ENCODE measurements around the gene ZNF106.

The ZNF106 gene

DNA sequence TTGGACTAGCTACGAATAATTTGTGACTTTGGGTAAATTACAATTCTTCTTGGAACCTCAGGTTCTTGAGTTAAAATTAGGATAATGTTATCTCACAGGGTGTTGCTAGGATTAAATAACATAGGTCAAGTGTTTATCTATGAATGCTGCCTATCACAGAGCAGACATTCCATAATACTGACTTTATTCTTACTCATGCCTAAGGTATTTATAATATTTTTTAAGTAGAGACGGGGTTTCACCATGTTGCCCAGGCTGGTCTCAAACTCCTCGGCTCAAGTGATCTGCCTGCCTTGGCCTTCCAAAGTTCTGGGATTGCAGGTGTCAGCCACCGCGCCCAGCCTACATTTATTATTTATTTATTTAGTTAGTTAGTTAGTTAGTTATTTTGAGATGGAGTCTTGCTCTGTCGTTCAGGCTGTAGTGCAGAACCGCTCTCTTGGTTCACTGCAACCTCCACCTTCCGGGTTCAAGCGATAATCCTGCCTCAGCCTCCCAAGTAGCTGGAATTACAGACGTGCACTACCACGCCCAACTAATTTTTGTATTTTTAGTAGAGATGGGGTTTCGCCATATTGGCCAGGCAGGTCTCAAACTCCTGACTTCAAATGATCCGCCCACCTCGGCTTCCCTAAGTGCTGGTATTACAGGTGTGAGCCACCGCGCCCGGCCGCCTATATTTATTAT lies 741 bp upstream of the ZNF106 start:
- Histone ChIP-seq H3K18ac (ENCODE audit: low read length) (peak overlapping the region; percentile 81), H3K36me3 (ENCODE audit: control insufficient read depth, insufficient read depth, low read length) (no peaks in the 10 kb centered on the region), H2AK5ac (ENCODE audit: low read length) (no peak overlapping the region), H3K9ac (ENCODE audit: low read length) (peak overlapping the region; percentile 97), H2BK15ac (replicated peaks; ENCODE audit: low read depth) (no peak overlapping the region), H3K23ac (ENCODE audit: low read length) (no peak overlapping the region), H4K8ac (ENCODE audit: low read depth, low read length) (peak overlapping the region; percentile 97), H3K79me1 (ENCODE audit: low read length) (peaks cover 5% of the 10 kb centered on the region), H3K4me1 (ENCODE audit: control insufficient read depth, low read depth, low read length) (peaks cover 2% of the 10 kb centered on the region), H3K4me3 (ENCODE audit: low read length) (no peak overlapping the region), H3K4ac (ENCODE audit: low read depth, low read length) (peak overlapping the region; percentile 81), H3K27me3 (ENCODE audit: insufficient read depth, low read length, poor library complexity) (no peaks in the 10 kb centered on the region), H3K4me2 (ENCODE audit: low read length) (peak overlapping the region; percentile 98), H3K79me2 (ENCODE audit: control insufficient read depth, insufficient read depth, low read length) (peaks cover 7% of the 10 kb centered on the region), H3K56ac (ENCODE audit: low read length) (peak overlapping the region; percentile 99), H3K27ac (ENCODE audit: low read depth, low read length) (peak overlapping the region; percentile 86), H2BK5ac (ENCODE audit: low read length) (peak overlapping the region; percentile 96), H4K5ac (ENCODE audit: low read length) (peak overlapping the region; percentile 100), H2BK120ac (ENCODE audit: low read depth, low read length) (peak overlapping the region; percentile 48)
- no CpG with 5 or more reads among the region's 18 CpGs for WGBS (ENCODE audit: extremely low coverage, insufficient coverage, low lambda C conversion rate)
- peak; percentile 50 for DNase-seq

DNA sequence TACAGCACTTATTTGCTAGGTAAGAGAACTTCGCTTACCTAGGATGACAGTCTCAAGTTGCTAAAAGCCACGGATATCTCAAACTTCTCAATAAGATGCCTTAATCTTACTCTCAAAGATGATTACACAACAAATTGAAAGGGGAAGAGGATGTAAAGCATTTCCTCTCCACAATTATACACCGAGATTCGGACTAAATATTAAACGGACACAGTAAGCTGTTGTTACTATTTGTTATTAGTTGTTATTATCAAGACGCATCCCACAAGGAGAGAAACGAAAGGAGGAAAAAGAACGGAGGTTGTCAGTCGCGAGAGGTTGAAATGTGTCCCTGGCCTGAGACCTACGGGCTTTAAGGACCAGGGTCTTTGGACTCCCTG lies 660 bp downstream of the ZNF106 start:
- no peak overlapping the region for H2BK120ac ChIP-seq (ENCODE audit: low read depth, low read length)
- peak overlapping the region; percentile 74 for H3K27ac ChIP-seq (ENCODE audit: low read depth, low read length)
- no peaks in the 10 kb centered on the region for H3K36me3 ChIP-seq (ENCODE audit: control insufficient read depth, insufficient read depth, low read length)
- H3K27me3 ChIP-seq (ENCODE audit: insufficient read depth, low read length, poor library complexity), result no peaks in the 10 kb centered on the region
- H3K18ac ChIP-seq (ENCODE audit: low read length), result peak overlapping the region; percentile 42
- no peak for DNase-seq
- H3K56ac ChIP-seq (ENCODE audit: low read length), result peak overlapping the region; percentile 100
- H3K23ac ChIP-seq (ENCODE audit: low read length), result peak overlapping the region; percentile 89
- H3K4me3 ChIP-seq (ENCODE audit: low read length), result peak overlapping the region; percentile 84
- no peak overlapping the region for H2BK15ac ChIP-seq (replicated peaks; ENCODE audit: low read depth)
- peaks cover 3% of the 10 kb centered on the region for H3K79me2 ChIP-seq (ENCODE audit: control insufficient read depth, insufficient read depth, low read length)
- peaks cover 2% of the 10 kb centered on the region for H3K4me1 ChIP-seq (ENCODE audit: control insufficient read depth, low read depth, low read length)
- no peak overlapping the region for H4K5ac ChIP-seq (ENCODE audit: low read length)
- H3K4ac ChIP-seq (ENCODE audit: low read depth, low read length), result peak overlapping the region; percentile 20
- peak overlapping the region; percentile 74 for H3K4me2 ChIP-seq (ENCODE audit: low read length)
- no peak overlapping the region for H2BK5ac ChIP-seq (ENCODE audit: low read length)
- no CpG with 5 or more reads among the region's 11 CpGs for WGBS (ENCODE audit: extremely low coverage, insufficient coverage, low lambda C conversion rate)
- no peak overlapping the region for H2AK5ac ChIP-seq (ENCODE audit: low read length)
- H3K79me1 ChIP-seq (ENCODE audit: low read length), result peaks cover 5% of the 10 kb centered on the region
- H4K8ac ChIP-seq (ENCODE audit: low read depth, low read length), result no peak overlapping the region
- peak overlapping the region; percentile 97 for H3K9ac ChIP-seq (ENCODE audit: low read length)

DNA sequence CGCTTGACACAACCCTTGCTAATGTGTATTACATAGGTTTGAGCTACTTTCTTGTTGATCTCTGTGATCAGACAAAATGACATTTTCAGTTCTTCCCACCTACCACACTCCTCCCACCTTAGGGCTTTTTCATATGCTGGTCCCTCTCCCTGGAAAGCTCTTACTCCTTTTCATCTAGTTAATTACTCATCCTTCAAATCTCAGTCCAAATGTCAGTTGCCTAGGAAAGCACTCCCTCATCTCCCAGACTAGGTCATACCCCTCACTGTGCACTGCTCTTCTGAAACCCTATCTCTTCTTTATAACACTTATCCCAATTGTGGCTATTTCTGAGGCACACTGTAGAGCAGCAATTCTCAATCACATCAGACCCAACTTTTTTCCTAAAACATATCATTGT lies 7.3 kb downstream of the ZNF106 start:
- no peak overlapping the region for H2BK5ac ChIP-seq (ENCODE audit: low read length)

DNA sequence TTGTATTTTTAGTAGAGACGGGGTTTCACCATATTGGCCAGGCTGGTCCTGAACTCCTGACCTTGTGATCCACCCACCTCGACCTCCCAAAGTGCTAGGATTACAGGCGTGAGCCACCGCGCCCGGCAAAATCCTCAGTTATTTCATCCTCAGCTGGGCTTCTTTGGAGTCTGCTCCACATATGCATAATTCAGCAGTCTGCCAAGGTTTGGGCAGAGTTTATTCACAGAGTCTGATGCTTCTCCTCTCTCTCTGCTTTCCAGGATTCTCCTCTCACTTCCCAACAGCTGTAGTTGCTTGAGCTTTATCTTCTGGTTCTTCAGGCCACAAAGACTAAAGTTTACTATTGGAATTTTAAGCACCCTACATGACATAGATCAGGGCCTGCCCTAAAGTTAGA lies 8.2 kb downstream of the ZNF106 start:
- no peak overlapping the region for H2AK5ac ChIP-seq (ENCODE audit: low read length)
- no peak overlapping the region for H2BK15ac ChIP-seq (replicated peaks; ENCODE audit: low read depth)
- H3K36me3 ChIP-seq (ENCODE audit: control insufficient read depth, insufficient read depth, low read length), result no peaks in the 10 kb centered on the region
- no peak overlapping the region for H3K56ac ChIP-seq (ENCODE audit: low read length)
- no peaks in the 10 kb centered on the region for H3K27me3 ChIP-seq (ENCODE audit: insufficient read depth, low read length, poor library complexity)
- no peak overlapping the region for H2BK120ac ChIP-seq (ENCODE audit: low read depth, low read length)
- no peak overlapping the region for H3K4ac ChIP-seq (ENCODE audit: low read depth, low read length)
- no peak overlapping the region for H4K8ac ChIP-seq (ENCODE audit: low read depth, low read length)
- H2BK5ac ChIP-seq (ENCODE audit: low read length), result no peak overlapping the region
- no peak overlapping the region for H3K4me2 ChIP-seq (ENCODE audit: low read length)
- no peak overlapping the region for H4K5ac ChIP-seq (ENCODE audit: low read length)
- H3K9ac ChIP-seq (ENCODE audit: low read length), result no peak overlapping the region
- no CpG with 5 or more reads among the region's 6 CpGs for WGBS (ENCODE audit: extremely low coverage, insufficient coverage, low lambda C conversion rate)
- H3K79me2 ChIP-seq (ENCODE audit: control insufficient read depth, insufficient read depth, low read length), result no peaks in the 10 kb centered on the region
- DNase-seq, result no peak
- H3K27ac ChIP-seq (ENCODE audit: low read depth, low read length), result no peak overlapping the region
- no peak overlapping the region for H3K18ac ChIP-seq (ENCODE audit: low read length)
- H3K79me1 ChIP-seq (ENCODE audit: low read length), result peaks cover 2% of the 10 kb centered on the region
- H3K4me3 ChIP-seq (ENCODE audit: low read length), result no peak overlapping the region
- H3K4me1 ChIP-seq (ENCODE audit: control insufficient read depth, low read depth, low read length), result no peaks in the 10 kb centered on the region
- no peak overlapping the region for H3K23ac ChIP-seq (ENCODE audit: low read length)

More for the DNA sequence above, 7.3 kb downstream of the ZNF106 start:
- Histone ChIP-seq H3K4ac (ENCODE audit: low read depth, low read length) (no peak overlapping the region), H2BK120ac (ENCODE audit: low read depth, low read length) (no peak overlapping the region), H2AK5ac (ENCODE audit: low read length) (no peak overlapping the region), H3K79me1 (ENCODE audit: low read length) (peaks cover 5% of the 10 kb centered on the region), H3K4me1 (ENCODE audit: control insufficient read depth, low read depth, low read length) (no peaks in the 10 kb centered on the region), H3K36me3 (ENCODE audit: control insufficient read depth, insufficient read depth, low read length) (no peaks in the 10 kb centered on the region), H4K8ac (ENCODE audit: low read depth, low read length) (no peak overlapping the region), H3K9ac (ENCODE audit: low read length) (no peak overlapping the region), H3K23ac (ENCODE audit: low read length) (no peak overlapping the region), H3K4me3 (ENCODE audit: low read length) (no peak overlapping the region), H2BK15ac (replicated peaks; ENCODE audit: low read depth) (no peak overlapping the region), H3K27me3 (ENCODE audit: insufficient read depth, low read length, poor library complexity) (no peaks in the 10 kb centered on the region), H3K4me2 (ENCODE audit: low read length) (no peak overlapping the region), H3K56ac (ENCODE audit: low read length) (no peak overlapping the region), H4K5ac (ENCODE audit: low read length) (no peak overlapping the region), H3K18ac (ENCODE audit: low read length) (no peak overlapping the region), H3K79me2 (ENCODE audit: control insufficient read depth, insufficient read depth, low read length) (peaks cover 3% of the 10 kb centered on the region), H3K27ac (ENCODE audit: low read depth, low read length) (no peak overlapping the region)
- WGBS (ENCODE audit: extremely low coverage, insufficient coverage, low lambda C conversion rate), result no CpG with 5 or more reads among the region's 1 CpG
- DNase-seq, result no peak

DNA sequence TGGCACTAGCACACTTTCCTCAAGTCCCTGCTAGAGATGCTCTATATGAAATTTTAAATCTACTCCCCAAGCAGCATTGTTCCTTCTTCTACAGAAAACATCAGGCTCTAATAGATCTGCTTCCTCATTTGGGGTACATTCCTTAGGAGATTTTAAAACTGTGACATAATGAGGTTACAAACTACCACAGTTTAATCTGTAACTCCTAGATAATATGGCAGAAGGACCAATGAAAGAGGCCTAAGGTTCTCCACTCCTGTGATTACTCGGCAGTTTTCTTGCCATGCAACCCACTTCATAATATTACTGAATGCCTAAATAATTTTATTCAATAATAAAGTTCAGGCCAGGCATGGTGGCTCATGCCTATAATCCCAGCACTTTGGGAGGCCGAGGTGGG lies 16.1 kb downstream of the ZNF106 start:
- no peak overlapping the region for H2BK120ac ChIP-seq (ENCODE audit: low read depth, low read length)
- H3K23ac ChIP-seq (ENCODE audit: low read length), result no peak overlapping the region
- no peak overlapping the region for H2BK5ac ChIP-seq (ENCODE audit: low read length)
- H3K4me1 ChIP-seq (ENCODE audit: control insufficient read depth, low read depth, low read length), result no peaks in the 10 kb centered on the region
- H3K27ac ChIP-seq (ENCODE audit: low read depth, low read length), result no peak overlapping the region
- H3K18ac ChIP-seq (ENCODE audit: low read length), result no peak overlapping the region
- peaks cover 2% of the 10 kb centered on the region for H3K79me1 ChIP-seq (ENCODE audit: low read length)
- WGBS (ENCODE audit: extremely low coverage, insufficient coverage, low lambda C conversion rate), result no CpG with 5 or more reads among the region's 2 CpGs
- no peak for DNase-seq
- H3K79me2 ChIP-seq (ENCODE audit: control insufficient read depth, insufficient read depth, low read length), result no peaks in the 10 kb centered on the region
- no peak overlapping the region for H4K8ac ChIP-seq (ENCODE audit: low read depth, low read length)
- H3K4me3 ChIP-seq (ENCODE audit: low read length), result no peak overlapping the region
- no peak overlapping the region for H3K9ac ChIP-seq (ENCODE audit: low read length)
- H3K4ac ChIP-seq (ENCODE audit: low read depth, low read length), result no peak overlapping the region
- H3K36me3 ChIP-seq (ENCODE audit: control insufficient read depth, insufficient read depth, low read length), result no peaks in the 10 kb centered on the region
- H2BK15ac ChIP-seq (replicated peaks; ENCODE audit: low read depth), result no peak overlapping the region
- H2AK5ac ChIP-seq (ENCODE audit: low read length), result no peak overlapping the region
- no peak overlapping the region for H3K56ac ChIP-seq (ENCODE audit: low read length)
- H3K4me2 ChIP-seq (ENCODE audit: low read length), result no peak overlapping the region
- no peak overlapping the region for H4K5ac ChIP-seq (ENCODE audit: low read length)
- no peaks in the 10 kb centered on the region for H3K27me3 ChIP-seq (ENCODE audit: insufficient read depth, low read length, poor library complexity)

DNA sequence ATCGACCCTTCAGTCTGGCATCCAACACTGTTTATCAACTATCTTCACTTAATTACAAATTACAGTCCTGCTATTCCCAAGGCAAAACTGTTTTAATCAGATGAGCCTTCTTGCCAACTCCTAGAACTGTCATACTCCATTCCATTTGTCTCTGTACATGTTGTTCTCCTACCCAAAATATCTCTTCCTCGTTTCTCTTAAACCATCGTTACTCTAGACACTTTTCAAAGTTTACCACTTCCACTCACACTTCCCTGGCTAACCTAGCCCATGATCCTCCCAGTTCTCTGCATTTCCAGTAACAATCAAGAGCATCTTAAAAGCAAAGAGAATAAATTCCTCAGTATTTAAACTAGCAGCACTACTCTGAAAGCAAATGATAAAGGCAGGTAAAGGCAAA lies 19.9 kb downstream of the ZNF106 start:
- no peak overlapping the region for H3K18ac ChIP-seq (ENCODE audit: low read length)
- no peak overlapping the region for H3K4me2 ChIP-seq (ENCODE audit: low read length)
- no peak overlapping the region for H3K56ac ChIP-seq (ENCODE audit: low read length)
- H3K4me1 ChIP-seq (ENCODE audit: control insufficient read depth, low read depth, low read length), result no peaks in the 10 kb centered on the region
- no peak overlapping the region for H4K5ac ChIP-seq (ENCODE audit: low read length)
- no peak overlapping the region for H3K9ac ChIP-seq (ENCODE audit: low read length)
- no peak overlapping the region for H2BK5ac ChIP-seq (ENCODE audit: low read length)
- 97% methylated on average over 2 of the region's 3 CpGs for WGBS (ENCODE audit: extremely low coverage, insufficient coverage, low lambda C conversion rate)
- H3K36me3 ChIP-seq (ENCODE audit: control insufficient read depth, insufficient read depth, low read length), result no peaks in the 10 kb centered on the region
- no peak overlapping the region for H2BK120ac ChIP-seq (ENCODE audit: low read depth, low read length)
- H2AK5ac ChIP-seq (ENCODE audit: low read length), result no peak overlapping the region
- no peak overlapping the region for H2BK15ac ChIP-seq (replicated peaks; ENCODE audit: low read depth)
- no peak overlapping the region for H3K4ac ChIP-seq (ENCODE audit: low read depth, low read length)
- H3K23ac ChIP-seq (ENCODE audit: low read length), result no peak overlapping the region
- H3K79me2 ChIP-seq (ENCODE audit: control insufficient read depth, insufficient read depth, low read length), result no peaks in the 10 kb centered on the region
- no peak overlapping the region for H3K27ac ChIP-seq (ENCODE audit: low read depth, low read length)
- H3K79me1 ChIP-seq (ENCODE audit: low read length), result peaks cover 2% of the 10 kb centered on the region
- DNase-seq, result no peak
- no peaks in the 10 kb centered on the region for H3K27me3 ChIP-seq (ENCODE audit: insufficient read depth, low read length, poor library complexity)
- H4K8ac ChIP-seq (ENCODE audit: low read depth, low read length), result no peak overlapping the region
- no peak overlapping the region for H3K4me3 ChIP-seq (ENCODE audit: low read length)
